Psoas muscle (tissue), 8 donors: ENCODE measurements around the gene LOXL1. TPM values are rescaled to one million over a fixed set of nuclear protein-coding genes. Genes with fewer than 3 reads are reported as not detected.

Experiments used
- ATAC-seq, 4 donors: fragments of 200-7000 bp; cut with Tn5 transposase; one replicate each; pipeline ENCODE4 v1.9.1; 2020; ENCODE audit warnings: moderate library complexity in 3 of 4, mild to moderate bottlenecking in 2 of 4
- DNase-seq, 2 donors: peaks; one replicate each; pipeline ENCODE4 v3.0.0-alpha.2; 2020
- H3K27ac ChIP-seq: fragments of 200-600 bp; one replicate; pipeline ENCODE4 v1.8.0; 2022
- H3K27me3 ChIP-seq, 3 donors: fragments of 200-600 bp in 1 of 3; one replicate each; pipeline versions ENCODE4 v1.6.1 to v1.8.0; 2013 to 2022; ENCODE audit warnings: low read length in 2 of 3, mild to moderate bottlenecking in 2 of 3, moderate library complexity in 1 of 3; ENCODE audit not compliant: insufficient read depth in 3 of 3
- H3K36me3 ChIP-seq, 2 donors: fragments of 200-600 bp in 1 of 2; one replicate each; pipeline versions ENCODE4 v1.6.1 to v1.8.0; 2013 to 2022; ENCODE audit warnings: low read depth in 1 of 2, mild to moderate bottlenecking in 1 of 2, moderate library complexity in 1 of 2; ENCODE audit not compliant: insufficient read depth in 1 of 2
- H3K4me1 ChIP-seq: fragments of 200-600 bp; one replicate; pipeline ENCODE4 v1.8.0; 2022
- H3K4me3 ChIP-seq: fragments of 200-600 bp; one replicate; pipeline ENCODE4 v1.8.0; 2022; ENCODE audit warnings: mild to moderate bottlenecking
- H3K9me3 ChIP-seq: fragments of 200-600 bp; one replicate; pipeline ENCODE4 v1.8.0; 2022
- CTCF ChIP-seq: fragments of 200-600 bp; IDR thresholded peaks from one replicate; pipeline ENCODE4 v1.8.0; 2022; ENCODE audit warnings: antibody characterized with exemption
- WGBS, 3 donors: extraction: QIAGEN DNeasy Blood & Tissue Kit; methylation state at CpG; one replicate each; pipeline versions ENCODE4 v1.1.6 to v1.1.7; 2013; 5-methylcytosine and 5-hydroxymethylcytosine counted together
- intact Hi-C, 2 donors: fragments of 100-400 bp; cut with DNase I; formaldehyde crosslinking; loops; one replicate each; pipeline versions ENCODE4 v1.11.0 to v1.14.2; 2022
- long read RNA-seq, 2 donors: library from polyadenylated mRNA; unstranded; transcript quantifications; one replicate each; pipeline ENCODE4 v2.0.0, GENCODE V29; 2021
- polyA plus RNA-seq, 3 donors: library from polyadenylated mRNA; stranded (reverse); fragments of 200-250 nt; gene quantifications; one replicate each; pipeline ENCODE4 v1.2.3, GENCODE V29; 2013
- total RNA-seq, 4 donors: library from RNA; stranded (reverse); fragmentation: NEBNext Ultra II Directional in 2 of 4; extraction: Animal tissue kit (Norgen Biotek cat#: 25700) in 2 of 4; gene quantifications; one replicate each; pipeline versions ENCODE4 v1.2.1 to v1.2.4, GENCODE V29; 2021 to 2023
- donor health status: healthy with polysubstance abuse.
- donor health status: DM: no; HTN: no; CAD: no; lungs with moderate emphysema.
- donor health status: Bipolar disorder and iron deficiency.
- donor health status: healthy.
- donor health status: DM: yes; HTN: yes; CAD: no.
- donor health status: DM: no; HTN: no; CAD: no.
- donor health status: DM: no; HTN: no; CAD: no.
- donor health status: DM: yes; HTN: yes; CAD: no.

Gene LOXL1
- total RNA-seq: 1 to 10 TPM; 5.1 to 8.7 (median 6.3) TPM
- polyA plus RNA-seq: 1 to 10 TPM; 1.6 to 5.1 (median 4.3) TPM
- long read RNA-seq, donor 1, partial matches to known transcripts: 0 of 5 reads
- long read RNA-seq, donor 1, other reads (novel, unspliced or antisense): 3 of 5 reads
- long read RNA-seq, donor 2, transcript LOXL1-201 (7 exons, 2,351 nt): major isoform, 12 of 15 reads
- long read RNA-seq, donor 2, partial matches to known transcripts: 1 of 15 reads
- long read RNA-seq, donor 2, other reads (novel, unspliced or antisense): 2 of 15 reads

- WGBS, 3 donors: 4 to 10% (median 8%) methylated on average over 41 to 47 of the region's 47 CpGs
- TF ChIP-seq CTCF: no peak
- Histone ChIP-seq H3K27ac (peak within 1 kb of the TSS; percentile 68), H3K4me3 (peak within 1 kb of the TSS; percentile 66), H3K4me1 (peaks cover 42% of the 10 kb centered on the region), H3K9me3 (no peaks in the 10 kb centered on the region), H3K27me3 (peaks cover 0 to 18% (median 10%) of the 10 kb centered on the region in 3 donors), H3K36me3 (no peaks in the 10 kb centered on the region)
- DNase-seq (peak; percentile 80 to 84), ATAC-seq (peak; percentile 74 to 83 (median 82))
- intact Hi-C loops: no loop called here
Observed at GRCh38 chr15:73926219-73927002, at the start of gene LOXL1. TSS of gene LOXL1 (plus strand) at chr15:73926462. CDS start at chr15:73926784, 322 bp downstream.

- Histone ChIP-seq H3K9me3 (no peaks in the 10 kb centered on the region), H3K36me3 (no peaks in the 10 kb centered on the region), H3K27ac (no peak overlapping the region), H3K4me3 (no peak overlapping the region), H3K27me3 (peaks cover 0 to 4% (median 0%) of the 10 kb centered on the region in 3 donors), H3K4me1 (no peaks in the 10 kb centered on the region)
- intact Hi-C loops: no loop called here
- 54 to 74% (median 72%) methylated on average over 3 of the region's 3 CpGs for WGBS, 3 donors
- ATAC-seq: no peak
- no peak for TF ChIP-seq CTCF
- no peak for DNase-seq
Observed at GRCh38 chr15:73879426-73879825, 46.8 kb upstream of the LOXL1 start.

- no peak for TF ChIP-seq CTCF
- intact Hi-C loops: no loop called here
- 63 to 70% (median 69%) methylated on average over 12 of the region's 12 CpGs for WGBS, 3 donors
- no peaks in the 10 kb centered on the region for H3K9me3 ChIP-seq
- DNase-seq (no peak), ATAC-seq (no peak)
- H3K36me3 ChIP-seq: no peaks in the 10 kb centered on the region
- no peak overlapping the region for H3K4me3 ChIP-seq
- no peaks in the 10 kb centered on the region for H3K4me1 ChIP-seq
- no peak overlapping the region for H3K27ac ChIP-seq
- H3K27me3 ChIP-seq: peaks cover 0 to 4% (median 0%) of the 10 kb centered on the region in 3 donors
Observed at GRCh38 chr15:73881579-73882320, 44.5 kb upstream of the LOXL1 start.

GRCh38 chr15:73882761-73883419 lies 43.4 kb upstream of the LOXL1 start:
- intact Hi-C loops: no loop called here
- H3K36me3 ChIP-seq: no peaks in the 10 kb centered on the region
- H3K9me3 ChIP-seq: no peaks in the 10 kb centered on the region
- no peaks in the 10 kb centered on the region for H3K4me1 ChIP-seq
- no peak overlapping the region for H3K4me3 ChIP-seq
- peaks cover 0 to 4% (median 0%) of the 10 kb centered on the region in 3 donors for H3K27me3 ChIP-seq
- TF ChIP-seq CTCF: no peak
- DNase-seq: no peak
- no peak overlapping the region for H3K27ac ChIP-seq
- ATAC-seq: no peak
- WGBS, 3 donors: 82 to 84% (median 83%) methylated on average over 10 of the region's 10 CpGs
